GM21717 (cell line): ENCODE measurements around the gene CCN6.

Source experiments
- ATAC-seq: cut with Tn5 transposase; IDR thresholded peaks from one replicate; pipeline ENCODE4 v1.9.1; 2021; ENCODE audit warnings: mild to moderate bottlenecking, moderate library complexity; ENCODE audit not compliant: unreplicated experiment

The CCN6 gene

GRCh38 chr6:112113431-112113830 is 59.5 kb downstream of the CCN6 start:
- no peak for ATAC-seq

GRCh38 chr6:112113918-112114317 is 60.0 kb downstream of the CCN6 start:
- no peak for ATAC-seq

GRCh38 chr6:112114577-112115223 is 60.8 kb downstream of the CCN6 start:
- no peak for ATAC-seq

- no peak for ATAC-seq
Measured at GRCh38 chr6:112116221-112116620, 62.3 kb downstream of the CCN6 start.

GRCh38 chr6:112117554-112117953 is 63.6 kb downstream of the CCN6 start:
- no peak for ATAC-seq

- no peak for ATAC-seq
Measured at GRCh38 chr6:112118034-112118433, 64.1 kb downstream of the CCN6 start.
